COR-L47 (cell line): ENCODE measurements around the gene EGFR.

ENCODE experiments used
- DNase-seq: peaks from one replicate; lab custom pipeline; 2025; lab: John Stamatoyannopoulos, UW

The EGFR gene

GRCh38 chr7:55018361-55019190 lies at the start of gene EGFR:
Gene EGFR (plus strand): TSS chr7:55019017. CDS start chr7:55019278, 261 bp downstream.
- DNase-seq = no peak

GRCh38 chr7:54969208-54969967 lies 49.4 kb upstream of the EGFR start:
- no peak for DNase-seq

GRCh38 chr7:54972733-54973294 lies 46.0 kb upstream of the EGFR start:
- DNase-seq = no peak

- no peak for DNase-seq
These were observed 40.3 kb upstream of the EGFR start for GRCh38 chr7:54978364-54979116.

- DNase-seq = no peak
These were observed 38.3 kb upstream of the EGFR start for GRCh38 chr7:54980521-54980920.

GRCh38 chr7:54981913-54982312 lies 36.9 kb upstream of the EGFR start:
- DNase-seq = no peak

- DNase-seq = no peak
These were observed 33.1 kb upstream of the EGFR start for GRCh38 chr7:54985426-54986330.

- no peak for DNase-seq
These were observed 32.1 kb upstream of the EGFR start for GRCh38 chr7:54986716-54987115.

- no peak for DNase-seq
These were observed 31.0 kb upstream of the EGFR start for GRCh38 chr7:54987772-54988171.

- no peak for DNase-seq
These were observed 30.3 kb upstream of the EGFR start for GRCh38 chr7:54988516-54988915.

- no peak for DNase-seq
These were observed 29.2 kb upstream of the EGFR start for GRCh38 chr7:54989453-54990225.

GRCh38 chr7:54991341-54991740 lies 27.5 kb upstream of the EGFR start:
- no peak for DNase-seq

GRCh38 chr7:54992871-54993475 lies 25.8 kb upstream of the EGFR start:
- DNase-seq = no peak

- DNase-seq = no peak
These were observed 23.7 kb upstream of the EGFR start for GRCh38 chr7:54995166-54995565.

- no peak for DNase-seq
These were observed 23.0 kb upstream of the EGFR start for GRCh38 chr7:54995610-54996363.

- DNase-seq = no peak
These were observed 22.4 kb upstream of the EGFR start for GRCh38 chr7:54996391-54996790.

- DNase-seq = no peak
These were observed 14.2 kb upstream of the EGFR start for GRCh38 chr7:55004579-55004978.

- no peak for DNase-seq
These were observed 13.5 kb upstream of the EGFR start for GRCh38 chr7:55005241-55005851.

- no peak for DNase-seq
These were observed 12.3 kb upstream of the EGFR start for GRCh38 chr7:55006499-55006898.
